ENCODE data around the gene ARHGAP24.
"Not testable (repeated sequence)": the region's sequence is repeated elsewhere in the genome, so short reads cannot be mapped to it uniquely, and the experiment has no call there.

Gene ARHGAP24

DNA sequence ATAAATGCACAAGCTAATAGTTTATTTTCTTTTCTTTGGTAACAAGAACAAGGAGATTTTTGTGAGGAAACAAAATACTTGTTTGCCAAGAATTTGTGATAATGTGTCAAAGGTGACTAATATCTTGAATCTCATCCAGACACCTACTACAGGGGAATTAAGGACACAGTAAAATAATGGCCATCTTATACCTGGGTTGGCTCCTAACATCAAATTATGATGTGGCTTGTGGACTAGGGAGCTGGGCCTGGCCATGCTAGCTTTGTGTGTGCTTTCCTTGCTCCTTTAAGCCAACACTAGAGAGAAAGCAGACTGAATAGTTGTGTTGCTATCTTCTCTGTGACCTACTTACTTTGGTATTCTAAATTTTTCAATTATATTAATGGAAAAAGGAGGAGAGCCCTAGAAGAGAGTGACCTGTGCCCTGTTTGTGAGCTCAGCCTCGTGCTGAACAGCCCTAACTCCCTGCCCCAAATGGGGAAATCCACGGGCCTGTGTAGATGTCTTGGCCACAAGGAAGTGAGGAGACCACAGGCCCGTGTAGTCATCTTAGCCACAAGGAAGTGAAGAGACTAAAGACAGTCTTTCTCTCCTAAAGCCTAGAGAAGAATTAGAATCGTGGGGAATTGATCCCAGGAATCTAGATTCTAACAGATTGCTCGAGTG lies 23.3 kb downstream of the ARHGAP24 start:
- 0 out of 2 replicates have a peak overlapping the region, but pooled peaks have one; percentile 8 for H3K9ac ChIP-seq (ENCODE audit: low read length)
- H4K20me1 ChIP-seq (ENCODE audit: low read depth, low read length), result no peaks in the 10 kb centered on the region
- peak overlapping the region; percentile 33 for H3K4me2 ChIP-seq (ENCODE audit: low read depth, low read length, poor library complexity, severe bottlenecking)
- H3K9me2 ChIP-seq (replicated peaks; ENCODE audit: insufficient read depth, low read length), result no peaks in the 10 kb centered on the region
- peaks cover 62% of the 10 kb centered on the region for H3K79me2 ChIP-seq (ENCODE audit: insufficient read depth, low read length)
- no peak overlapping the region for H3K4me3 ChIP-seq (ENCODE audit: insufficient read depth, low read length, poor library complexity, severe bottlenecking)
- no peaks in the 10 kb centered on the region for H3K27me3 ChIP-seq (ENCODE audit: low read length)
- H3K36me3 ChIP-seq (ENCODE audit: low read length), result no peaks in the 10 kb centered on the region
- no peak for TF ChIP-seq EZH2phosphoT487 (conservative IDR thresholded peaks at IDR 0.05; ENCODE audit: low read length)
- TF ChIP-seq, protein P1, sequence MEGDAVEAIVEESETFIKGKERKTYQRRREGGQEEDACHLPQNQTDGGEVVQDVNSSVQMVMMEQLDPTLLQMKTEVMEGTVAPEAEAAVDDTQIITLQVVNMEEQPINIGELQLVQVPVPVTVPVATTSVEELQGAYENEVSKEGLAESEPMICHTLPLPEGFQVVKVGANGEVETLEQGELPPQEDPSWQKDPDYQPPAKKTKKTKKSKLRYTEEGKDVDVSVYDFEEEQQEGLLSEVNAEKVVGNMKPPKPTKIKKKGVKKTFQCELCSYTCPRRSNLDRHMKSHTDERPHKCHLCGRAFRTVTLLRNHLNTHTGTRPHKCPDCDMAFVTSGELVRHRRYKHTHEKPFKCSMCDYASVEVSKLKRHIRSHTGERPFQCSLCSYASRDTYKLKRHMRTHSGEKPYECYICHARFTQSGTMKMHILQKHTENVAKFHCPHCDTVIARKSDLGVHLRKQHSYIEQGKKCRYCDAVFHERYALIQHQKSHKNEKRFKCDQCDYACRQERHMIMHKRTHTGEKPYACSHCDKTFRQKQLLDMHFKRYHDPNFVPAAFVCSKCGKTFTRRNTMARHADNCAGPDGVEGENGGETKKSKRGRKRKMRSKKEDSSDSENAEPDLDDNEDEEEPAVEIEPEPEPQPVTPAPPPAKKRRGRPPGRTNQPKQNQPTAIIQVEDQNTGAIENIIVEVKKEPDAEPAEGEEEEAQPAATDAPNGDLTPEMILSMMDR (IDR thresholded peaks at IDR 0.05; ENCODE audit: insufficient read depth, low read length, poor library complexity, severe bottlenecking), result no peak
- H3K9me3 ChIP-seq (ENCODE audit: insufficient read depth, low read length), result no peaks in the 10 kb centered on the region
- H3F3A ChIP-seq (ENCODE audit: insufficient read depth), result no peaks in the 10 kb centered on the region
- peak overlapping the region; percentile 39; the same call in 1 of the 2 replicates for H3K27ac ChIP-seq (ENCODE audit: low read depth, low read length)
- H2AFZ ChIP-seq (ENCODE audit: low read depth, low read length, severe bottlenecking), result no peak overlapping the region

DNA sequence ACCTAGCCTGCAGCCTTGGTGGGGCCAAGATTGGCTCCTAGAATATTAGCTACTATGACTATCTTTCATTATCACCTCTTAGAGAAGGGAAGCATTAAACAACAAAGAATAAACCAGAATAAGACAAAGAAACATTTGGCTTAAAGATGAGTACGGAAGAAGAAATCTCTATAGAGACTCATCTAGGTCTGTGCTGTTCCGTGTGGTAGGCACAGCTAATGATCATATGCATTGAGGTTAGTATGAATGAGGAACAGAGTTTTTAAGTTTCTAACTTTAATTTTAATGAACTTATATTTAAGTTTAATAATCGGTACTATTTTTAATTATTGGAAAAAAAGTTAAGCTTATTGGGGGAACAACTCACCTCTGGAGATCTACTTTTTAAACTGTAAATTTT lies 24.6 kb downstream of the ARHGAP24 start:
- no peaks in the 10 kb centered on the region for H3F3A ChIP-seq (ENCODE audit: insufficient read depth)
- H3K4me2 ChIP-seq (ENCODE audit: low read depth, low read length, poor library complexity, severe bottlenecking), result peak overlapping the region; percentile 15
- no peaks in the 10 kb centered on the region for H3K9me3 ChIP-seq (ENCODE audit: insufficient read depth, low read length)
- no peak overlapping the region for H3K27ac ChIP-seq (ENCODE audit: low read depth, low read length)
- no peaks in the 10 kb centered on the region for H3K9me2 ChIP-seq (replicated peaks; ENCODE audit: insufficient read depth, low read length)
- no peak overlapping the region for H3K4me3 ChIP-seq (ENCODE audit: insufficient read depth, low read length, poor library complexity, severe bottlenecking)
- H3K36me3 ChIP-seq (ENCODE audit: low read length), result no peaks in the 10 kb centered on the region
- peaks cover 51% of the 10 kb centered on the region for H3K79me2 ChIP-seq (ENCODE audit: insufficient read depth, low read length)
- H3K27me3 ChIP-seq (ENCODE audit: low read length), result no peaks in the 10 kb centered on the region
- no peaks in the 10 kb centered on the region for H4K20me1 ChIP-seq (ENCODE audit: low read depth, low read length)
- H3K9ac ChIP-seq (ENCODE audit: low read length), result no peak overlapping the region
- TF ChIP-seq, protein P1 (IDR thresholded peaks at IDR 0.05; ENCODE audit: insufficient read depth, low read length, poor library complexity, severe bottlenecking), result no peak
- TF ChIP-seq EZH2phosphoT487 (conservative IDR thresholded peaks at IDR 0.05; ENCODE audit: low read length), result no peak
- no peak overlapping the region for H2AFZ ChIP-seq (ENCODE audit: low read depth, low read length, severe bottlenecking)

DNA sequence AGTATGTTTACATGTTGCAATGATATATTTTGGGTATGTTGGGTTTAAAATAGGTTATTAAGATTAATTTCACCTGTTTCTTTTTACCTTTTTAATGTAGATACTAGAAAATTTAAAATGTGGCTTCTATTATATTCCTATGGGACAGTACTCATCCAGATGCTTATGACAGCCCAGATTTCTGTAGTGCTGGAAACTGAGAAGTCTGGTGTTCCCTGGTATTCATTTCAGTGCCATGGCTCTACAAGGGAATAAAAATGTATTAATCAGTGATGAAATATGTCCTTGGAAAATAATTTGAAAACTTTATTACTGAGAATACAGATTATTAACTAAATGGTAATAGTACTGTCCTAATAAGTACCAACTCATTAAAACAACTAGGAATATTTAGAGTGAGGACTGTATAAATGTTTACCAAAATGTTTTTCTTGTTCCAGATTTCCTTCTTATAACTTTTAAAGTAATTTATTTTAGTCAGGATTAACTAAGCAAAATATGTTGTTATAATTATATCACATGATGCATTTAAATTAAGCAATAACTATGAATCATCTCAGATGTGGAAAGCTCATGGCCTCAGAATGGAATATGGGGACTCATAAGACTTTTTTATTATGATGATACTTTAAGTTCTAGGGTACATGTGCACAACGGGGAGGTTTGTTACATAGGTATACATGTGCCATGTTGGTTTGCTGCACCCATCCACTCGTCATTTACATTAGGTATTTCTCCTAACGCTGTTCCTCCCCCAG lies 25.3 kb downstream of the ARHGAP24 start:
- TF ChIP-seq, protein P1 (IDR thresholded peaks at IDR 0.05; ENCODE audit: insufficient read depth, low read length, poor library complexity, severe bottlenecking), result no peak
- TF ChIP-seq EZH2phosphoT487 (conservative IDR thresholded peaks at IDR 0.05; ENCODE audit: low read length), result no peak
- no peaks in the 10 kb centered on the region for H3F3A ChIP-seq (ENCODE audit: insufficient read depth)
- no peak overlapping the region for H3K4me2 ChIP-seq (ENCODE audit: low read depth, low read length, poor library complexity, severe bottlenecking)
- no peaks in the 10 kb centered on the region for H3K27me3 ChIP-seq (ENCODE audit: low read length)
- H3K79me2 ChIP-seq (ENCODE audit: insufficient read depth, low read length), result peaks cover 51% of the 10 kb centered on the region
- H3K27ac ChIP-seq (ENCODE audit: low read depth, low read length), result no peak overlapping the region
- H2AFZ ChIP-seq (ENCODE audit: low read depth, low read length, severe bottlenecking), result no peak overlapping the region
- no peak overlapping the region for H3K4me3 ChIP-seq (ENCODE audit: insufficient read depth, low read length, poor library complexity, severe bottlenecking)
- no peaks in the 10 kb centered on the region for H4K20me1 ChIP-seq (ENCODE audit: low read depth, low read length)
- no peaks in the 10 kb centered on the region for H3K9me3 ChIP-seq (ENCODE audit: insufficient read depth, low read length)
- H3K9me2 ChIP-seq (replicated peaks; ENCODE audit: insufficient read depth, low read length), result no peaks in the 10 kb centered on the region
- no peaks in the 10 kb centered on the region for H3K36me3 ChIP-seq (ENCODE audit: low read length)
- H3K9ac ChIP-seq (ENCODE audit: low read length), result no peak overlapping the region

DNA sequence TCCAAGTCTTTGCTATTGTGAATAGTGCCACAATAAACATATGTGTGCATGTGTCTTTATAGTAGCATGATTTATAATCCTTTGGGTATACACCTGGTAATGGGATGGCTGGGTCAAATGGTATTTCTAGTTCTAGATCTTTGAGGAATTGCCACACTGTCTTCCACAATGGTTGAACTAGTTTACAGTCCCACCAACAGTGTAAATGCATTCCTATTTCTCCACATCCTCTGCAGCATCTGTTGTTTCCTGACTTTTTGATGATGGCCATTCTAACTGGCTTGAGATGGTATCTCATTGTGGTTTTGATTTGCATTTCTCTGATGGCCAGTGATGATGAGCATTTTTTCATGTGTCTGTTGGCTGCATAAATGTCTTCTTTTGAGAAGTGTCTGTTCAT lies 26.2 kb downstream of the ARHGAP24 start:
- H4K20me1 ChIP-seq (ENCODE audit: low read depth, low read length); H3K4me2 ChIP-seq (ENCODE audit: low read depth, low read length, poor library complexity, severe bottlenecking): not testable (repeated sequence)

More for the DNA sequence above, 26.2 kb downstream of the ARHGAP24 start:
- not testable (repeated sequence) for H3K9ac ChIP-seq (ENCODE audit: low read length); H3K4me3 ChIP-seq (ENCODE audit: insufficient read depth, low read length, poor library complexity, severe bottlenecking); H3K27me3 ChIP-seq (ENCODE audit: low read length); H2AFZ ChIP-seq (ENCODE audit: low read depth, low read length, severe bottlenecking); H3K9me3 ChIP-seq (ENCODE audit: insufficient read depth, low read length); H3K36me3 ChIP-seq (ENCODE audit: low read length); H3K9me2 ChIP-seq (replicated peaks; ENCODE audit: insufficient read depth, low read length); H3K27ac ChIP-seq (ENCODE audit: low read depth, low read length); H3F3A ChIP-seq (ENCODE audit: insufficient read depth)
- H3K79me2 ChIP-seq (ENCODE audit: insufficient read depth, low read length), result peaks cover 48% of the 10 kb centered on the region
